K562 (cell line): ENCODE results near the gene UHRF1. TPM values are rescaled to one million over a fixed set of nuclear protein-coding genes. Genes with fewer than 3 reads are reported as not detected.

Source experiments
- ADNP ChIP-seq: fragments of 200-800 bp; sonication (Bioruptor generic); IDR thresholded peaks from 2 replicates; pipeline ENCODE4 v1.6.1; 2016; ENCODE audit warnings: missing genetic modification characterization, missing compliant biosample characterization
- CC2D1A ChIP-seq: fragments of 450-650 bp; IDR thresholded peaks from 2 replicates; pipeline ENCODE4 v1.6.1; 2017; ENCODE audit warnings: mild to moderate bottlenecking
- CCNT2 ChIP-seq: IDR thresholded peaks from 2 replicates; pipeline ENCODE4 v1.6.1; 2011; ENCODE audit warnings: borderline replicate concordance, low read depth, mild to moderate bottlenecking, moderate library complexity, mixed read lengths, low read length; ENCODE audit not compliant: insufficient read length; ENCODE audit errors: extremely low read depth
- ETV5 ChIP-seq: sonication (generic); formaldehyde crosslinking; IDR thresholded peaks from 2 replicates; pipeline ENCODE4 v1.4.0; 2020; ENCODE audit warnings: low read depth, mild to moderate bottlenecking, missing genetic modification reagents
- FOXA1 ChIP-seq: fragments of 450-650 bp; IDR thresholded peaks from 2 replicates; pipeline ENCODE4 v1.6.1; 2016; ENCODE audit warnings: mild to moderate bottlenecking, borderline replicate concordance
- KDM1A ChIP-seq, 2 experiments: fragments of 450-650 bp; IDR thresholded peaks; 2 replicates each; pipeline ENCODE4 v1.6.1; 2016; ENCODE audit warnings: mild to moderate bottlenecking in 2 of 2
- MEIS2 ChIP-seq: fragments of 450-650 bp; IDR thresholded peaks from 2 replicates; pipeline ENCODE4 v1.6.1; 2014; ENCODE audit warnings: mild to moderate bottlenecking; ENCODE audit not compliant: partially characterized antibody
- MLLT1 ChIP-seq, 2 experiments: fragments of 450-650 bp; IDR thresholded peaks; 2 replicates each; pipeline ENCODE4 v1.6.1; 2016
- MTA2 ChIP-seq: fragments of 450-650 bp; IDR thresholded peaks from 2 replicates; pipeline ENCODE4 v1.6.1; 2016; ENCODE audit warnings: low read depth
- NR2C2 ChIP-seq, 2 experiments: fragments of 200-800 bp in 1 of 2; sonication (Bioruptor generic) in 1 of 2; sonication (generic) in 1 of 2; formaldehyde crosslinking in 1 of 2; IDR thresholded peaks; 2 replicates each; pipeline versions ENCODE4 v1.6.1 to v1.8.0; 2016 to 2022; ENCODE audit warnings: mild to moderate bottlenecking in 1 of 2, missing compliant biosample characterization in 1 of 2, missing genetic modification characterization in 1 of 2, missing genetic modification reagents in 1 of 2
- NRF1 ChIP-seq, 2 experiments: fragments of 450-650 bp; IDR thresholded peaks in 1 of 2; conservative IDR thresholded peaks in 1 of 2; 2 replicates each; pipeline ENCODE4 v1.6.1; 2014; ENCODE audit warnings: mild to moderate bottlenecking in 2 of 2
- PKNOX1 ChIP-seq: fragments of 450-650 bp; IDR thresholded peaks from 2 replicates; pipeline ENCODE4 v1.6.1; 2016
- PTRF ChIP-seq: fragments of 450-650 bp; IDR thresholded peaks from 2 replicates; pipeline ENCODE4 v1.6.1; 2016; ENCODE audit warnings: mild to moderate bottlenecking, missing genetic modification characterization, missing compliant biosample characterization
- TAF15 ChIP-seq: fragments of 200-400 bp; formaldehyde crosslinking; IDR thresholded peaks from 2 replicates; pipeline ENCODE4 v1.6.1; 2017; ENCODE audit warnings: mild to moderate bottlenecking, low read depth, low read length, moderate library complexity
- TAL1 ChIP-seq: fragments of 450-650 bp; IDR thresholded peaks from 2 replicates; pipeline ENCODE4 v1.6.1; 2016; ENCODE audit warnings: mild to moderate bottlenecking
- ZFX ChIP-seq: sonication (generic); formaldehyde crosslinking; IDR thresholded peaks from 2 replicates; pipeline ENCODE4 v1.8.0; 2022; ENCODE audit warnings: mild to moderate bottlenecking, missing genetic modification reagents, moderate library complexity
- ZNF277 ChIP-seq: fragments of 250-450 bp; sonication (Bioruptor Pico); IDR thresholded peaks from 2 replicates; pipeline ENCODE4 v1.8.0; 2022; ENCODE audit warnings: inconsistent platforms, mild to moderate bottlenecking, moderate library complexity, borderline replicate concordance
- ZNF785 ChIP-seq: fragments of 250-450 bp; sonication (Bioruptor Pico); IDR thresholded peaks from 2 replicates; pipeline ENCODE4 v1.4.0; 2020; ENCODE audit warnings: mild to moderate bottlenecking
- polyA plus RNA-seq, 8 experiments: library from polyadenylated mRNA; depleted of rRNA in 4 of 8; stranded (reverse) in 5 of 8; unstranded in 3 of 8; fragments of >200 nt; fragmentation: Nextera tagmentation in 2 of 8; fragmentation: Illumina TruSeq in 1 of 8; extraction: Ambion mirVana in 2 of 8; extraction: Trizol in 1 of 8; gene quantifications; 2 replicates each; pipeline versions ENCODE4 v1.2.1 to v1.2.3, GENCODE V29; 2011 to 2014; ENCODE audit warnings: inconsistent platforms in 1 of 8, missing spikeins in 1 of 8
- total RNA-seq, 7 experiments: library from RNA; depleted of rRNA in 6 of 7; stranded (reverse); fragments of >200 nt in 6 of 7; fragmentation: Illumina TruSeq in 2 of 7; extraction: Trizol in 2 of 7; gene quantifications; 2 replicates each; pipeline versions ENCODE4 v1.2.1 to v1.2.3, GENCODE V29; 2011 to 2021; ENCODE audit warnings: low replicate concordance in 1 of 7
- TF ChIP-seq, protein P1 (sequence below): fragments of 450-650 bp; formaldehyde crosslinking; IDR thresholded peaks from 2 replicates; pipeline ENCODE4 v1.4.0; 2020; ENCODE audit warnings: mild to moderate bottlenecking, moderate library complexity
- TF ChIP-seq, protein P2 (sequence below): IDR thresholded peaks from 3 replicates; pipeline ENCODE4 v1.6.1; 2011; ENCODE audit warnings: borderline replicate concordance, mild to moderate bottlenecking, moderate library complexity; ENCODE audit not compliant: insufficient read length; ENCODE audit errors: extremely low read depth

Gene UHRF1
- total and polyA plus RNA-seq, 9 of the 15 experiments (the other 6 are each of a cell fraction or from before 2014, with no cell fraction given) = 6.0 to 101 (median 30.9) TPM

DNA sequence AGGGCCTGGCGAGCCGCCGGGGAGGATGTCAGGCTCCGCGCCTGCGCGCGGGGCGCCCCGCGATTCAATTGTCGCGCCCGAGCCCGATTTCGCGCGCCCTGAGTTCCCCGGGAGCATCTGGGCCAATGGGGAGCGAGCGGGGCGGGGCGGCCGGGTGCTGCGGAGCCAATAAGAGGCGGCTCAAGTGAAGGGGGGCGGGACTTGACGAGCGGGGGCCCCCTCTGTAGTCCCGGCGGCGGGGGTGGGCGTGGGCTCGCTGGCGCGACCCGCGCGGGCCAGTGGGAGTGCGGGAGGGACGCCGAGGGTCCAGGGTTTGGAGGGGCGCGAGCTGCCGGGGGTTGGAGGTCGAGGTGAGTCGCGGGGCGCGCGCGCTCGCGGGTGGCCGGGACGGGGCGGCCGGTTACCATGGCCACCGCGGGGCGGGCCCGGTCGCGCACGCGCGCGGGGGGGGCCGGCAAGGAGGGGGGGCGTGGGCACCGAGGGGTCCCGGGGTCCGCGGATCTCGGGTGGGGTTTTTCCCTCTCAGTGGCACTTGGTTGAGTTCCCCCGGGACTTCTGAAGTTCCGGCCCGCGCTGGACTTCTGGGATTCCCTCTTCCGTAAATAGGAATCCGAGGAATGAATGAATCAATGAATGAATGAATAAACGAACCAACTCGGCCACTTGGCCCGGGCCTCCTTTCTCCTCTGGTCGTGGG lies 744 bp downstream of the UHRF1 start (continued):
- no peak for TF ChIP-seq PTRF (tag)
- TF ChIP-seq TAF15 = no peak
- peak; percentile 65 for TF ChIP-seq MEIS2
- TF ChIP-seq CCNT2 = peak; percentile 19
- TF ChIP-seq ETV5 = no peak
- TF ChIP-seq TAL1 = no peak
- TF ChIP-seq ZNF785 (CRISPR knock-in tag) = no peak
- no peak for TF ChIP-seq ZNF277 (CRISPR knock-in tag)
- TF ChIP-seq KDM1A (IDR thresholded peaks at IDR 0.05) = no peak
- no peak for TF ChIP-seq CC2D1A
- peak; percentile 39 for TF ChIP-seq PKNOX1
- TF ChIP-seq FOXA1 = no peak
- no peak for TF ChIP-seq MTA2
- TF ChIP-seq, protein P1, sequence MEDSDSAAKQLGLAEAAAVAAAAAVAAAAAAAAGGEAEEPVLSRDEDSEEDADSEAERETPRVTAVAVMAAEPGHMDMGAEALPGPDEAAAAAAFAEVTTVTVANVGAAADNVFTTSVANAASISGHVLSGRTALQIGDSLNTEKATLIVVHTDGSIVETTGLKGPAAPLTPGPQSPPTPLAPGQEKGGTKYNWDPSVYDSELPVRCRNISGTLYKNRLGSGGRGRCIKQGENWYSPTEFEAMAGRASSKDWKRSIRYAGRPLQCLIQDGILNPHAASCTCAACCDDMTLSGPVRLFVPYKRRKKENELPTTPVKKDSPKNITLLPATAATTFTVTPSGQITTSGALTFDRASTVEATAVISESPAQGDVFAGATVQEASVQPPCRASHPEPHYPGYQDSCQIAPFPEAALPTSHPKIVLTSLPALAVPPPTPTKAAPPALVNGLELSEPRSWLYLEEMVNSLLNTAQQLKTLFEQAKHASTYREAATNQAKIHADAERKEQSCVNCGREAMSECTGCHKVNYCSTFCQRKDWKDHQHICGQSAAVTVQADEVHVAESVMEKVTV (CRISPR knock-in tag) = no peak
- TF ChIP-seq MLLT1 (IDR thresholded peaks at IDR 0.05) = no peak
- TF ChIP-seq ZFX (CRISPR knock-in tag) = no peak
- TF ChIP-seq NR2C2 (CRISPR knock-in tag; IDR thresholded peaks at IDR 0.05) = no peak
- no peak for TF ChIP-seq NR2C2 (tag; IDR thresholded peaks at IDR 0.05)
- TF ChIP-seq, protein P2, sequence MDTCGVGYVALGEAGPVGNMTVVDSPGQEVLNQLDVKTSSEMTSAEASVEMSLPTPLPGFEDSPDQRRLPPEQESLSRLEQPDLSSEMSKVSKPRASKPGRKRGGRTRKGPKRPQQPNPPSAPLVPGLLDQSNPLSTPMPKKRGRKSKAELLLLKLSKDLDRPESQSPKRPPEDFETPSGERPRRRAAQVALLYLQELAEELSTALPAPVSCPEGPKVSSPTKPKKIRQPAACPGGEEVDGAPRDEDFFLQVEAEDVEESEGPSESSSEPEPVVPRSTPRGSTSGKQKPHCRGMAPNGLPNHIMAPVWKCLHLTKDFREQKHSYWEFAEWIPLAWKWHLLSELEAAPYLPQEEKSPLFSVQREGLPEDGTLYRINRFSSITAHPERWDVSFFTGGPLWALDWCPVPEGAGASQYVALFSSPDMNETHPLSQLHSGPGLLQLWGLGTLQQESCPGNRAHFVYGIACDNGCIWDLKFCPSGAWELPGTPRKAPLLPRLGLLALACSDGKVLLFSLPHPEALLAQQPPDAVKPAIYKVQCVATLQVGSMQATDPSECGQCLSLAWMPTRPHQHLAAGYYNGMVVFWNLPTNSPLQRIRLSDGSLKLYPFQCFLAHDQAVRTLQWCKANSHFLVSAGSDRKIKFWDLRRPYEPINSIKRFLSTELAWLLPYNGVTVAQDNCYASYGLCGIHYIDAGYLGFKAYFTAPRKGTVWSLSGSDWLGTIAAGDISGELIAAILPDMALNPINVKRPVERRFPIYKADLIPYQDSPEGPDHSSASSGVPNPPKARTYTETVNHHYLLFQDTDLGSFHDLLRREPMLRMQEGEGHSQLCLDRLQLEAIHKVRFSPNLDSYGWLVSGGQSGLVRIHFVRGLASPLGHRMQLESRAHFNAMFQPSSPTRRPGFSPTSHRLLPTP = no peak
- peak; percentile 93 to 94 for TF ChIP-seq NRF1 (conservative IDR thresholded peaks at IDR 0.05 in 1 of 2, IDR thresholded peaks at IDR 0.05 in 1 of 2)
- no peak for TF ChIP-seq ADNP (tag)
